Measurements from ENCODE around the gene EPHB1.
"Not testable (repeated sequence)": the region's sequence is repeated elsewhere in the genome, so short reads cannot be mapped to it uniquely, and the experiment has no call there.

EPHB1 gene

DNA sequence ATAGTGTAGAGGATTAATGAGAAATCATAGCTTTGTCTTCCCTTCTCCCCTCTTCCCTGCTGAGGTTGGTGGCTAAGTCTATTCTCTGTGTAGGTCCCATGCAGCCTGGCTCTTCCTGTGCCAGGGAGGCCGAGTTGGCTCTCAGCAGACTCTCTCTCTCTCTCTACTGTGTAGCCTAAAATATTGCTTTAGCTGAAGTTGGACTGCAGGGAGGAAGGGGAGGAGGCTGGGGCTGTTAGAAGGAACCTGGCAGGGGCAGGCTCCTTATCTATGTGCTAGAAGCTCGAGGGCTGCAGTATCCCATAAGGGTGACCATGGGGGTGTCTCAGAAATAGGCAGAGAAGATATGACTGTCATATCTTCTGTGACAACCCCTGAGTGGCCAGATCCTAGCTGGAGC, 160.8 kb downstream of the EPHB1 start:
- no peak for DNase-seq (ENCODE audit: low spot score)

DNA sequence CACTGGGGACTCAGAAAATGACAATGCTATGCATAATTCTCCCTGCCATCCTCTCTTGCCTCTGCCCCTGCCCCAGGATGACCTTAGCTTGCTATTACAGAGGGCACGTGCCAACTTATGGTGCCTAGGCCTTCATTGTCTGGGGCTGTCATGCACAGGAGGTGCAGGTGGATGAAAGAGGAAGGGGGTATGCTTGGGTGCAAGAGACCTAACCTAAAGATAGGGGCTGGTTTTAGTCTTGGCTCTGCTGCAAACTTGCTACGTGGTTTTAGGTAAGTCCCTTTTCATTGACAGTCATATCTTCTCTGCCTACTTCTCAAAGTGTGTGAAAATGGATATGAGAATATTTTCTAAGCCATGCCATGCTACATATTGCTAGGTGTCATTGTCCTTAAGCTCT, 161.3 kb downstream of the EPHB1 start:
- DNase-seq (ENCODE audit: low spot score): no peak

DNA sequence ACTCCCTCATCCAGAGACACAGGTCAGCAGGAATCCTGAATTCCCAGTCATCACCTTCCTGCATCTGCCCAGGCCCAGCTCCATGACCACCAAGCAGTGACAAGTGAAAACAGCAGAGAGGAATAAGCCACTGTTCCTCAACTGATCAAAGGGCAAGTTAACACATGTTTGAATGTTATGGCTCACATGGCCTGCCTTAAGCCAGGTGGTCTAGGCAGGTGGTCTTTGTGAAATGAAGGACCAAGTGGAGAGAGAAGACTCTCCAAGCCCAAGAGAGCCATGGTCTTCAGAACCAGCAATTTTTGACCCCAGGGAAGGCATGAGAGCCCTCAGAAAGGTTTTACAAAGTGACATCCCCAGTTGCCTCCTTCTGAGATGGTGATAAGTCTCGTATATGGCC, 161.8 kb downstream of the EPHB1 start:
- no peak for DNase-seq (ENCODE audit: low spot score)

DNA sequence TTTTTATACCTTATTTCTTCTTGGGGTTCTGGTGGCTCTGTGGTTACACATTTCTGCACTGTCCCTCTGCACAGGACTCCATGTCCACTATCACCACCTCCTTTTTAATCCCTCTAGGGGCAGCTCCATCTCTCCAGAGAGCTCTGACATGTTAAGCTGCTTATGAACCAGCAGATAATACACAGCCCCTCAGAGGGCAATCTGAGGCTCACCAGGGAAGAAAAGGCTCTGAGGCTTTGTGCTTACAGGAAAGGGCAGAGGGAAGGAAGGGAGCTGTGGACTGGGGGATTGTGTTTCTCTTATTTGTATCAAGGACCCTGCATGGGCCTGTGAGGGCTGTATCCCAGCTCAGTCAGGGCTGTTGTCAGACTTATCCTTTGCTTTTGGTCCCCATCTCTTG, 164.5 kb downstream of the EPHB1 start:
- no peak for DNase-seq (ENCODE audit: low spot score)

DNA sequence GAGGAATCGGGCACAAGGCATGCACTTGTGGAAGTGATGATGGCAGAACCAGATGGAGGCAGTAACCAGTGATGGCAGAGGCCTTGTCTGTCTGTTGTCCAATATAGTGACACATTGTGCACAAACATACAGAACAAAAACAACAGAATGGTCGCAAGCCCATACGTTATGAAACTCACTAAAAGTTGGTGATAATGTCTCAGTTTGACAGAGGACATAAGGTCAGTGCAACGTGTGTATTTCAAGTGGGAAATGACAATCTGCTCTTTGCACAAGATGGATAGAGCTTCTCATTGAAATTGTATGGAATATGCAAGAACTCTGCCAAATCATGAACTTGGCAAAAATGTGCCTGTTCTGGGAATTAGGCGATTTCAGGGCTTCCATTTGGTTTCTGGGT, 169.2 kb downstream of the EPHB1 start:
- no peak for DNase-seq (ENCODE audit: low spot score)

DNA sequence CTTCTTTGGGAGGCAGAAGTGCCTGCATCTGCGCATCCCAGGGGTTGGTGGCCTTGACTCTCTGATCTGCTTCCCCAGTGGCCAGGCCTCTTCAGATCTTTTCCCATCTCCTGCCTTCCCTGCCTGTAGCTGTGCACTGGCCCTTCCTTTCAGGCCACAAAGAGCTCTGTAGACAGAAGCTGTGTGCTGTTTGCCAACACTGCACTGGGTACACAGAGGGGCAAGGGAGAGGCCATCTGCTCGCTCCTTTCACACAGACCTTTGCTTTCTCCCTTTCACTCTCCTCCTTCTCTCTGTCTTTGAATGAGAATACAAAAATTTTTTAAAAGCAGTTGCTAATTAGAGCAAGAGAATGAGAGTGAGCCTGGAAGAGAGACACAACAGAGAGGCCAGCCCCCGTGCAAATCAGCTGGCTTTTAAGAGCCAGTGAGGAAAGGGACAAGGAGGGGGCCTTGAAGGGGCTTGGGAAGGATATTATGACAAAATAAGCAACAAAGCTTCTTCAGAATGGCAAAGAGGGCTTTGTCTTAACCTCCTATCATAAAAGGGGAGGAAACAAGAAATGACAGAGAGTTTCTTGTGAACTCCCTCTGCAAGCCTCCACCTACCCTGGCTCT, 170.9 kb downstream of the EPHB1 start:
- DNase-seq (ENCODE audit: low spot score): no peak

DNA sequence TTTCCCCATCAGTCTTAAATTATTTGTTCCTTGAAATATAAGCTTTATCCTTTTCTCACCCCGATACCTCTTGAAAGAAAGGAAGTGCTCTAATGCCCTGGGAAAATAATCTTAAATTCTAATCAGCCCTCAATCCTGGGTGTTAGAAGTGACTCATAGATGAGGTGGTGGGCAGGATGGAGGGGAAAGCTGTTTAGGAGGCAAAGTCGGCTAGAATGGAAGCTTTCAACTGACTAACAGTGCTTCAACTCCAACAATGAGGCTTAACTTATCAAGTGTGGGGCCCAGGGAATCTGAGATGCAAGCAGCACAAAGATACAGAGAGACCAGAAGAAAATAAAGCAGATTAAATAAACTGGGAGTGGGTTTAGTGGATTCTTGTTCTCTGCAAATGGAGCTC, 175.8 kb downstream of the EPHB1 start:
- DNase-seq (ENCODE audit: low spot score): no peak

DNA sequence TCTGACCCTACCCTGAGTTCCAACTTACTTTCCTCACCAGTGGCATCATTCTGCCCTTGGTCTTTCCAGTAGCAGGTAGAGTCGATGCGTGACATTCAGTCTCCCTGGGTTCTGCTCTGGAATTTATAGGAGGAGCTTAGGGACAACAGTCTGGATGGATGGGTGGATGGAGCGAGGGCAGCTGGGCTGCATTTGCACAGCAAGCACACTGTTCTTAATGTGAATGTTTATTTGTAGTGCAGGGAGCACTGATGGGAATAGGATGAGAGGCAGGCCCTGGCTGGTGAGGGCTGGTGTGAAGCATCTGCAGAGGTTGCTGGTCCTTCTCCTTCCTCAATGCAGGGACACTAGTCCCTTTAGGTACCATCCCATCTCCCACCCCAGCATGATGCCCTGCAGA, 176.2 kb downstream of the EPHB1 start:
- no peak for DNase-seq (ENCODE audit: low spot score)

DNA sequence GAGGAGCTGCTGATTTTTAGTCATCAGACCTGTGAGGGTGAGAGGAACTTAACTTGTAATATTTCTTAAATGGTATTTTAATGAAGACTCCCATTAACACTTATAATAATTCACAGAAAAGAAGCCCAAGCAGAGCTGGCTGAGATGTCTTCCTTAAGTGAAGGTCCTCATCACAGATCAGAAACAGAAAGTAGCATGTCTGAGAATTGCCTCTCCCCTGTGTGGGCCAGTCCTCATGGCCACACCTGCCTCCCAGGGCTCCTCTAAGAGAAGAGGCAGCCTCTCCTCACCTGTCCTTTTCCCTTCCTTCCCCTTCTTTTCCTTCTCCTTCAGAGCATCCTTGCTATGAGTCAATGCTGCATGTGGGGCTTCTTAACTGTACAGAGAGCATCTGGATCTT, 176.8 kb downstream of the EPHB1 start:
- DNase-seq (ENCODE audit: low spot score): not testable (repeated sequence)

DNA sequence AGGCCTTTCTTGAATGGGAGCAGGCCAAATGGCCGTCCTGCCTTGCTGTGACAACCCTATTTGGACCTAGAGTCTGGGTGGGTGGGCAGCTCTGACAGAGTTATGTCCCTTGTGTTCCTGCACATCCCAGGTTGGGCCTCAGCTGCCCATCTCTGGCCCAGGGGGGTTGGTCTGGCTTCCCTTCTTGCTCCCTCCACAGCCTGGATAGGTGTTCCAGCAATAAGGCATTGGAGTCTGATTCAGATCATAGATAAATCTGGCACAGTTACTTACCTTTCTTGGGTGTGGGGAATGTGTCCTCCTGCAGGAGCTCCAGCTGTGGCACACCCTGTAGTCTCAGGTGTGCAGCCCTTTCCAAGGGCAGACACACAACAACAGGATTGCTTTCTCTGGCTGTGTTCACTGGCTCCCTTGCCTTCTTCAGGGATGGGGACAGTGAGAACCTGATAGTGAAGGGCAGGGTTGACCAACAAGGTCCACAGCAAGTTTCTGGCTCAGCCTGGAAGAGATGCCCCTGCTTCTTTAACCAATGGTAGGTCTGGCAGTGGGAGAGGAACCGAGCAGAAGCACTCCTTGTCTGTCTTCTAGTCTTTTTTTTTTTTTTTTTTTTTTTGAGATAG, 177.9 kb downstream of the EPHB1 start:
- no peak for DNase-seq (ENCODE audit: low spot score)

DNA sequence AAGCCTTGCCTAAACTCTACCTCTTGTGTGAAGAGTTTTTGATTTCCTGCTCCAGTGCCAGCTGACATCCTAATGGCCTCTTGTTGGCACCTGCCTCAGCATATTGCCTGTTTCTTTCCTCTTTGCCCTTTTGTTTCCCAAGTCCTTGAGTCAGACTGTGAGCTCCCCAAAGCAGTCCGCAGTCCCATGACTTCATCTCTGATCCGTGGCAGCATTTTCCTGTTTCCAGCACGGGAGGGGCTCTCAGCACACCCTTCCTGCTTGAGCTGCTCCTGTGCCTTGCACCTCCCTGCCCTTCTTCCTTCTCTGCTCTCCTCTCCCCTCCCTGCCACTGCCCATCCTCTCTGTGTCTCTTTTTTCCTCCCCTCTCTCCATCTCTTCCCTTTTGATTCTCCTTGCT, 179.6 kb downstream of the EPHB1 start:
- DNase-seq (ENCODE audit: low spot score): no peak

DNA sequence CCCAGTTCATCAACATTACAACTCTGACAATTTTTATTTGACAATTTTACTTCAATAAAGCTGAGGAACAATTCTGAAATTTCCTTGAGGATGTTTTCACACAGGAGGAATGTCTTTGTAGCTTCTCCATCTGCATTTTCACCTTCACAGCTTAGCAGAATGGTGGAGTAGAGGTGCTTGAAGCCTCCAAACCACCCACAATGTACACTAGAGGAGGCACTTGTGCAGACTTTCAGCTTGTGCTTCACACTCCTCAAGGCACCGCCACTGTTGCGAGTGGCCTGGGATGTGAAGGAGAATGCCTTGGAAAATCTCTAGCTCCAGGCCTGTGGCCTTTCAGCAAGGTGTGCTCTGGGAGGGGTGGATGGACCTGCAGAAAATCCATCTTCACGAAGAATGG, 181.9 kb downstream of the EPHB1 start:
- no peak for DNase-seq (ENCODE audit: low spot score)

DNA sequence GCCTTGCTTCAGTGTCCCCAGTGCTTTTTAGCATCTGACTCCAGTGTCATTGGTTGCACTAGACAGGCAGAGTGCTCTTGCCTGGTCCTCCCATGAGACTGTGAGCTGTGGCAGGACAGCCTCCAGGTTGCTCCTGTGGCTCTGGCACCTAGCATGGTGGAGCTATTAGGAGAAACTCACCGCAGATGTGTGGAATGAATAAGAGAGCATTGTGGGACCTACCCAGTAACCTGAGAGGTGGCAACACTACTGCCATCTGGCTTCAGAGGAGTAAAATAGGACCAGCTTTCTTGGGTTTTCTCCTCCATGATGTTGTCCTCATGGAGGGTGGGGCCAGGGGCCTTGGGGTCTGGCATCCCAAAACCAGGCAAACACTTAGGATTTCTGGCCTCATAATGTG, 183.6 kb downstream of the EPHB1 start:
- no peak for DNase-seq (ENCODE audit: low spot score)

DNA sequence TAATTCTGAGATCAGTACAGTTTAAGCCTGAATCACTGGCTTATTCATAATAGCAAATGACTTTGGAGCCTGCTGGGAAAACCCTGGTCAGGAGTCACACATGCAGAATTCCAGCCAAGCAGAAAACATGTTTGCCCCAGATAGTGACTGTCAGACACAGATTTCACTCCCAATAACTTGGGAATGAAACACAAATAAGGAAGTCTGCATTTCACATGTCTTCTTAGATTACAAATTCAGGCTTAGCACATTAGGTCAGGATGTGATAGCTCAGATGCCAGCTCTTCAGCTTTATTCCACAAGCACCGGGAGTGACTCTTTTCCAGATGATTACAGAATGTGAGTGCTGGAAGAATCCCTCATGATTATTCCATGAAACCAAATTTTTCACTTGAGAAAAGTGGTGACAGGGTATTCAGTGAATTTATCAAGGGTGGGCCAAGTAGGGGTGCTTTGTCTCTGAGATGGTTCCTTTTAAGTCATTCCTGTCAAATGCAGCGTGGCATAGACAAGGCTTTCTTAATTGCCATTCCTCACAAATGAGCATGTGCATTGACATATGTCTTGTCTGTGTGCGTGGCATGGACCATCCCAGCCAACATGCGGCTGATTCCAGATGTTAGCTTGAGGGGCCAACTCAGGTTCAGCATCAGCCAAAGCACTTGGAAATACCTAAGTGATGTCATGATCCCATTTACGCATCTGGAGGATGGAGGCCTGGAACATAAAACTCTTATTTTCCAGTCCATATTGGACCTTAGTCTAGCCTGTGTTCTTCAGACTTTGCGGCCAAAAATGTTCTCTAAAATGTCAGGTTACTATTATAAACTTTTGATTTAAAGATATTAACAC, 191.0 kb downstream of the EPHB1 start:
- no peak for DNase-seq (ENCODE audit: low spot score)

DNA sequence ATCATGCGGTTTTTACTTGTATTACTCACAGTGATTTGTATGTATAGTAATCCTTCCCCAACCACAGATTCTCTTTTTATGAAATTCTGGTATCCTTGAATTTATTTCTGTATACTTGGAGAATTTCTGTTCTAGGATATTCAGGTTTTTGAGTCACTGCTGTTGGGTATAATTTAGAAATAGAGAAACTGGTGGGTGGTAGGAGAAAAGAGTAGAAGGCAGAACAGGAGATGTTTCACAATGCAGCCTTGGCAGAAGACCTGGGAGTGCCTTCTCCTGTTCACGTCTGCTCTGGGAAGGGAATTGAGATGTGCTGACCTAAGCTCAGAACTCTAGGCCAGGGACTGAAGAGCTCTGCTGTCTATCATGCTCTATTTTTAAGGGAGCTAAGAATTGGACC, 193.6 kb downstream of the EPHB1 start:
- no peak for DNase-seq (ENCODE audit: low spot score)

DNA sequence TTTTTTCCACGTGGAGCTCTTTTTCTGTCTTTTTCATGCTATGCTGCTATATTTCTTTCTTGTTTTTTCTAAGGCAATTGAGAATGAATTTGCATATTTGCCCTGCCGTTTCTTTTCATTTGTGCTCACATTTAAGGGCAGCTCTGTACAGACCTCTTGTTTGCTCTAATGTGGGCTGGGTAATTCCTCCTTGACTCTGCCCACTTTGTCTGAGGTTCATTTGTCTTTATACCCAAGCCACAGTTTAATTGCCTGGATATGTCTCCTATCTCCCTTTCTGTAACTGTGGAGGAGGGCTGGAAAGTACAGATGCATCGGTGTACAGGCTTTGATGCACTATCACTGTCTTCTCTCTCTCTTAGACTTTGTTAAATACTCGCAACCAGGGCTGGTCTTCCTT, 195.9 kb downstream of the EPHB1 start:
- no peak for DNase-seq (ENCODE audit: low spot score)

DNA sequence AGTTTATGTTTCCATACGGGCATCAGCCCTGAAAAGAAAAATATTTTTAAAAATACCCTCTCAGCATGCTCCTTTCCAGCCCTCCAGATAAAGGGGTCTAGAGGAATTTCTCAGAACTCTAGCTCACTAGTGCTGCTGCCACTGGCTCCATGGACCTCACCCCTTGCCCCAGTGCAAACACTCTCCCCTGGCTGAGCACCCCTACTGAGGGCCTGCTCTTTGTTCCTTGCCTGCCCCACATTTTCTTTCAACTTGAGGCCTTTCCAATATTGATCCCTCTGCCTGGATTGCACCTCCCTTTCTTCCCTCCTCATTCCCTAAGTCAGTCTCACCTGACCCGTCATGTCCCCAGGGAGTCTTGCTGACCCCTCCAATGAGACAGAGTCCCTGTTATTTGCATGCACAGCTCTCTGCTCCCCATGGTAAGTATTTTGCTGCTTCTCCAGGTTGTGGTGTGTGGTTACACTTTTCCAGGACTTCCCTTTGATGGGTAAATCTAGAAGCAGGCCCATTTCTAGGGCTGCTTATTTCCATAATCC, 196.5 kb downstream of the EPHB1 start:
- no peak for DNase-seq (ENCODE audit: low spot score)

DNA sequence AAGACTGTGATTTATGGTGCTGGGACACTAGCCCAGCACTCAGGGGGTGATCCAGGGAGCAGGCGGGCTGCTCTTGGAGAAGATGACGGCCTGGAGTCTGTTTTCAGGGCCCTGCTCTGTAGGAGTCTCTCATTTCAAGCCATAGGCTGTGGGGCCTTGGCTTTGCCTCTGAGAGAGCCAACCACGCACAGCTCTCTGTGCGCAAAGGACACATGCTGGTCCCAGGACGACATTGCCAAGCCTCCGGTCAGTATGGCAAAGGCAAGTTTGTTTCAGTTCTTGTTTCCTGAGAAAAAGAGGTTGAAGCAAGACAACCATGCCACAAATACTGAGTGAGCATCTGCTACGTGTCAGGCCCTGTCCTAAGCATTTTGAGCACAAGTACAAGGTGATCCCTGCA, 197.1 kb downstream of the EPHB1 start:
- no peak for DNase-seq (ENCODE audit: low spot score)

DNA sequence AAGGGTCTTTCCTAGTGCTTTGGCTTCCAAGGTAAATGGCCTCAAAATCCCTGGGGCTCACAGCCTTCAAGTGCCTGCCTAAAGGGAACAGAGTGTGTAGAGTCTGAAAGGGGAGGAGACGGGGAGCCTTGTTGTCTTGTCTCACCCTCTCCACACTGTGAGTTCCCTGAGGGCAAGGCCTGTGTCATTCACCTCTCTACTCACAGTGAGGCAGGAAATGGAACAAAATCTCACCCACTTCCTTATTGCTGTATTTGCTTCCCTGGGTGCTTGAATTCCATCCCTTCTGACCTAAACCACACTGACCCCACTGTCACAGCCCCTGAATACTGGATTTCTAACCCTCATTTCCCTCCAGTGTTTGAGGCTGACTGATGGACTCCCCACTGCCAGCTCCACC, 197.5 kb downstream of the EPHB1 start:
- DNase-seq (ENCODE audit: low spot score): no peak

DNA sequence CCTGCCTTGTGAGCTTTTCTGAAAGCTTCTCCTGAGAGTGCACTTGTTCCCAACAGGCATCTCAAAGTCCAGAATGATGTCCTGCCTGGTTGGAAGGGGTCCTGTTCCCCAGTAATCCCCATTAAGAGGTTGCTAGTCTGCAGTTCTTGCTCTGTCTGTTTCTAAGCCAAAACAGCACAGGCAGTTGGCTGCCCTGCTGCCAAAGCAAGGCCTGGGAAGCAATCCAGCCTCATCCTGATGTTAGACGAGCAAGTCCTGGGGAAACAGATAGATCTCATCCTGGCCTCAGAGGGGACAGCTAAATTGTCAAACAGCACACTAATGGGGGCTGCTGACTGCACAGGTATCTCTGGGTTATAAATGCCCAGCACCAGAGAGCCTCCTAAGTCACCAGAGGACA, 198.0 kb downstream of the EPHB1 start:
- DNase-seq (ENCODE audit: low spot score): no peak

DNA sequence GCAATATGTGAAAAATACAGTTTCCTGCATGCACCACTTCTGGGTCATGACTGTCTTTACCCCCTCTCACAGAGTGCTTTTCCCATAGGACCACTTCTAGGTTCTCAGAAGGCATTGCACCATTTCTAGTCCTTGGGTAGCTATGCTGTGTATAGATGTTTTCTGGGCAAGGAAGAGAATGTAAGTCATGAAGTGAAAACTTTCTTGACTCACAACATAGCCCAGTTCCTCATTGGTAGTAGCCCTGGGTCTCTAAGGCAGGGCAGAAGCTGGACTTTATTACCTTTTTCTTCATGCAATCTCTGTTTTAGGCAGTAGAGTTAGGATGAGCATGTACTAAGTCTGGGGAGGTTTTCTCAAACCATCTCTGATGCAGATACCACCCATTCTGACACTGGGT, 203.1 kb downstream of the EPHB1 start:
- no peak for DNase-seq (ENCODE audit: low spot score)

DNA sequence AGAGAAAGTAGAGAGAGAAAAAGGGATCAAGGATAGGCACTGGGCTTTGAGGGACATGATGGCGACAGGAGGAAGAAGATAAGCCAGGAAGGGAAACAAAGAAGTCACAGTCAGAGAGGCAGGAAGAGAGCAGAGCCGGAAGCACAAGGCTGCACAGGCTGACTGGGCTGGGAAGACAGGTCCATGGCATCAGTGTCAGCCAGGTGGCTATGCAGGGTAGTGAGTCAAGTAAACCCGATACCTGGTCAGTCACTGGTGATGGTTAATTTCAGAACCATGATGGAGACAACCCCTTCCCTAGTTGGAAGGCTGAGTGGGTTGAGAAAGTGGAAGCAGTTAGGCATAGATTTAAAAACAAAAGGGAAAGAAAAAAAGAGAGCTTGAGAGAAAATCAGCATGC, 203.8 kb downstream of the EPHB1 start:
- no peak for DNase-seq (ENCODE audit: low spot score)

DNA sequence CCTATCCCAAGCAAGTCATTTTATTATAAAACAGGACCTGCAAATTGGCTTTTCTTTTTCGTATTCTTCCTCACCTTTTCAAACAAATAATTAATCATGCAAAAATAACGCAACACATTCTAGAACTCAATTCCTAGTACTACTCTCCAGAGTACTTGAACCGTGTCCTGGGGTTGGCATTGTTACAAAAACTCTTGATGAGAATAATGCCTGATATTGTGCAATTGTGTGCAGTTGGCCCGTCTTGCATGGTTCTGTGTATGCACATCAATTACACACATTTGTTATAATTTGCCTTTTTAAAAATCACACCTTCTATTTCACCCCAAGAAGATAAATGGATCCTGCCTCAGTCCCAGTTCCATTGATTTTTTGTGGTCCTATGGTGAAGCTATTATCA, 205.4 kb downstream of the EPHB1 start:
- no peak for DNase-seq (ENCODE audit: low spot score)

Data from D341Med (cell line).